ENCODE measurements around the gene KCNQ4.

Gene KCNQ4

GRCh38 chr1:40840526-40841323, 57.1 kb downstream of the KCNQ4 start:
- DNase-seq (ENCODE audit: low read depth): no peak

- DNase-seq (ENCODE audit: low read depth): no peak
Observed at GRCh38 chr1:40841602-40842001, 58.0 kb downstream of the KCNQ4 start.

GRCh38 chr1:40842207-40842606, 58.6 kb downstream of the KCNQ4 start:
- DNase-seq (ENCODE audit: low read depth): no peak

- DNase-seq (ENCODE audit: low read depth): no peak
Observed at GRCh38 chr1:40842691-40843090, 59.1 kb downstream of the KCNQ4 start.

GRCh38 chr1:40844079-40844478, 60.5 kb downstream of the KCNQ4 start:
- DNase-seq (ENCODE audit: low read depth): no peak

GRCh38 chr1:40844887-40845878, 61.6 kb downstream of the KCNQ4 start:
- no peak for DNase-seq (ENCODE audit: low read depth)

- no peak for DNase-seq (ENCODE audit: low read depth)
Observed at GRCh38 chr1:40845895-40846294, 62.3 kb downstream of the KCNQ4 start.

- no peak for DNase-seq (ENCODE audit: low read depth)
Observed at GRCh38 chr1:40847023-40847745, 63.6 kb downstream of the KCNQ4 start.

GRCh38 chr1:40848530-40849189, 65.1 kb downstream of the KCNQ4 start:
- DNase-seq (ENCODE audit: low read depth): peak; percentile 49

- peak; percentile 22 for DNase-seq (ENCODE audit: low read depth)
Observed at GRCh38 chr1:40849801-40850592, 66.4 kb downstream of the KCNQ4 start.

GRCh38 chr1:40851643-40852042, 68.1 kb downstream of the KCNQ4 start:
- DNase-seq (ENCODE audit: low read depth): no peak

GRCh38 chr1:40853113-40853884, 69.7 kb downstream of the KCNQ4 start:
- DNase-seq (ENCODE audit: low read depth): no peak

- no peak for DNase-seq (ENCODE audit: low read depth)
Observed at GRCh38 chr1:40853885-40854170, 70.2 kb downstream of the KCNQ4 start.

GRCh38 chr1:40855513-40855912, 71.9 kb downstream of the KCNQ4 start:
- no peak for DNase-seq (ENCODE audit: low read depth)

- no peak for DNase-seq (ENCODE audit: low read depth)
Observed at GRCh38 chr1:40856116-40856515, 72.5 kb downstream of the KCNQ4 start.

- DNase-seq (ENCODE audit: low read depth): no peak
Observed at GRCh38 chr1:40856656-40857302, 73.2 kb downstream of the KCNQ4 start.

GRCh38 chr1:40857737-40858136, 74.2 kb downstream of the KCNQ4 start:
- no peak for DNase-seq (ENCODE audit: low read depth)

- no peak for DNase-seq (ENCODE audit: low read depth)
Observed at GRCh38 chr1:40858856-40859416, 75.3 kb downstream of the KCNQ4 start.

- no peak for DNase-seq (ENCODE audit: low read depth)
Observed at GRCh38 chr1:40860706-40861223, 77.2 kb downstream of the KCNQ4 start.
